Ishikawa (cell line): ENCODE data around the gene TMEM178B.

Experiments
- CREB1 ChIP-seq: IDR thresholded peaks from 2 replicates; pipeline ENCODE4 v1.6.1; 2012; ENCODE audit warnings: low read depth
- EGR1 ChIP-seq: IDR thresholded peaks from 2 replicates; pipeline ENCODE4 v1.6.1; 2012
- EP300 ChIP-seq: IDR thresholded peaks from 2 replicates; pipeline ENCODE4 v1.6.1; 2012; ENCODE audit warnings: borderline replicate concordance
- FOXM1 ChIP-seq: IDR thresholded peaks from 2 replicates; pipeline ENCODE4 v1.6.1; 2012; ENCODE audit warnings: low read depth, borderline replicate concordance
- MAX ChIP-seq: IDR thresholded peaks from 2 replicates; pipeline ENCODE4 v1.6.1; 2012
- NFIC ChIP-seq: IDR thresholded peaks from 2 replicates; pipeline ENCODE4 v1.6.1; 2012
- RAD21 ChIP-seq: IDR thresholded peaks from 2 replicates; pipeline ENCODE4 v1.6.1; 2012; ENCODE audit warnings: low read depth
- REST ChIP-seq: IDR thresholded peaks from 2 replicates; pipeline ENCODE4 v1.6.1; 2012; ENCODE audit warnings: low read depth, mild to moderate bottlenecking
- TAF1 ChIP-seq: IDR thresholded peaks from 2 replicates; pipeline ENCODE4 v1.6.1; 2012; ENCODE audit warnings: low read depth, mild to moderate bottlenecking
- TEAD4 ChIP-seq: IDR thresholded peaks from 2 replicates; pipeline ENCODE4 v1.6.1; 2012
- USF1 ChIP-seq: IDR thresholded peaks from 2 replicates; pipeline ENCODE4 v1.6.1; 2012
- YY1 ChIP-seq: IDR thresholded peaks from 2 replicates; pipeline ENCODE4 v1.6.1; 2012; ENCODE audit warnings: low read depth
- ZBTB7A ChIP-seq: IDR thresholded peaks from 2 replicates; pipeline ENCODE4 v1.6.1; 2012; ENCODE audit warnings: low read depth

- TF ChIP-seq TAF1 (no peak), EP300 (no peak), REST (no peak), MAX (no peak), YY1 (no peak), EGR1 (no peak), CREB1 (no peak), RAD21 (no peak), USF1 (no peak), NFIC (no peak), TEAD4 (no peak), FOXM1 (no peak), ZBTB7A (no peak)
Measured at GRCh38 chr7:141386881-141387280, 313.0 kb downstream of the TMEM178B start.
